Panc1 (cell line): ENCODE data around the gene MTFP1. TPM values are rescaled to one million over a fixed set of nuclear protein-coding genes. Genes with fewer than 3 reads are reported as not detected.
"Not testable (repeated sequence)": the region's sequence is repeated elsewhere in the genome, so short reads cannot be mapped to it uniquely, and the experiment has no call there.

Experiments used
- ATAC-seq: fragments of 200-7000 bp; cut with Tn5 transposase; 2 replicates; pipeline ENCODE4 v1.9.1; 2020; ENCODE audit warnings: mild to moderate bottlenecking, moderate library complexity
- BruUV-seq: library from RNA; stranded (reverse); fragments of 400-500 nt; replicated peaks from 2 replicates; lab custom pipeline; 2021; lab: Mats Ljungman, UMichigan
- CTCF ChIA-PET: fragments of 300-600 bp; sonication (Branson Sonifier 250); formaldehyde crosslinking; loops from one replicate; lab custom pipeline; 2022; ENCODE audit warnings: antibody characterized with exemption; lab: Charles Lee
- POLR2A ChIA-PET: fragments of 300-600 bp; sonication (Branson Sonifier 250); formaldehyde crosslinking; loops from one replicate; lab custom pipeline; 2022; ENCODE audit warnings: antibody characterized with exemption; lab: Charles Lee
- DNase-seq: peaks from one replicate; pipeline ENCODE4 v3.0.0-alpha.2; 2010; ENCODE audit warnings: low read depth, low spot score
- H3K27ac ChIP-seq: 2 replicates; pipeline ENCODE4 v1.5.1; 2011; ENCODE audit warnings: mild to moderate bottlenecking, low read length, inconsistent platforms
- H3K27me3 ChIP-seq: fragments of 200-500 bp; sonication (Bioruptor generic); 2 replicates; pipeline ENCODE4 v1.6.0; 2014; ENCODE audit warnings: low read length, inconsistent platforms; ENCODE audit not compliant: control insufficient read depth, insufficient read depth
- H3K36me3 ChIP-seq: fragments of 200-500 bp; sonication (Bioruptor generic); 2 replicates; pipeline ENCODE4 v1.5.1; 2014; ENCODE audit warnings: inconsistent platforms, mild to moderate bottlenecking, low read length, moderate library complexity; ENCODE audit not compliant: control insufficient read depth, insufficient read depth
- H3K4me1 ChIP-seq: 2 replicates; pipeline ENCODE4 v1.5.1; 2011; ENCODE audit warnings: inconsistent platforms, mild to moderate bottlenecking, low read length, moderate library complexity; ENCODE audit not compliant: control insufficient read depth, insufficient read depth
- H3K4me3 ChIP-seq, 2 experiments: 2 replicates each; pipeline ENCODE4 v1.5.1; 2011 to 2012; ENCODE audit warnings: low read depth in 2 of 2, low read length in 2 of 2, mild to moderate bottlenecking in 2 of 2, inconsistent platforms in 1 of 2, moderate library complexity in 1 of 2
- H3K9me3 ChIP-seq: fragments of 200-500 bp; sonication (Bioruptor generic); 2 replicates; pipeline ENCODE4 v1.5.1; 2014; ENCODE audit warnings: low read depth, mild to moderate bottlenecking, inconsistent platforms, low read length, moderate library complexity; ENCODE audit not compliant: control insufficient read depth, insufficient read depth
- POLR2AphosphoS5 ChIP-seq: IDR thresholded peaks from 2 replicates; pipeline ENCODE4 v1.6.1; 2012; ENCODE audit warnings: mild to moderate bottlenecking, low read depth, low read length, moderate library complexity
- REST ChIP-seq, 2 experiments: IDR thresholded peaks; 2 replicates each; pipeline ENCODE4 v1.6.1; 2011 to 2012; ENCODE audit warnings: low read depth in 2 of 2, control low read depth in 1 of 2, low read length in 1 of 2, mild to moderate bottlenecking in 1 of 2, moderate library complexity in 1 of 2; ENCODE audit not compliant: insufficient read depth in 1 of 2
- SIN3A ChIP-seq: IDR thresholded peaks from 2 replicates; pipeline ENCODE4 v1.6.1; 2012; ENCODE audit warnings: low read depth, mild to moderate bottlenecking, low read length, moderate library complexity, borderline replicate concordance; ENCODE audit not compliant: insufficient read depth
- TCF7L2 ChIP-seq: IDR thresholded peaks from 2 replicates; pipeline ENCODE4 v1.6.1; 2011; ENCODE audit warnings: mild to moderate bottlenecking, low read depth, low read length, inconsistent platforms
- in situ Hi-C: cut with HindIII; loops from 2 replicates; pipeline ENCODE4 v1.10.0; 2016; ENCODE audit warnings: low sequenced_read_pairs, low pct_unique_long_range_greater_than_20kb
- intact Hi-C: fragments of 100-400 bp; cut with micrococcal nuclease; formaldehyde crosslinking; loops from one replicate; pipeline ENCODE4 v1.10.0; 2022; ENCODE audit not compliant: unreplicated experiment
- total RNA-seq: library from RNA; stranded (reverse); gene quantifications from one replicate; pipeline ENCODE4 v1.2.1, GENCODE V29; 2021; ENCODE audit not compliant: unreplicated experiment
- TF ChIP-seq, protein P1 (sequence below): fragments of 450-650 bp; IDR thresholded peaks from 2 replicates; pipeline ENCODE4 v1.5.1; 2017; ENCODE audit warnings: mild to moderate bottlenecking

Gene MTFP1
- total RNA-seq, 1 experiment from 2014 or later, result 21.5 TPM

- intact Hi-C loops (no loop called here), in situ Hi-C loops (no loop called here)
- ChIA-PET POLR2A (interaction anchor here (0.6 kb wide), 1 partner anchor 11 kb away, joined by 3 read pairs; no protein-coding TSS in a partner anchor), CTCF (no interaction called here)
- H3K9me3 ChIP-seq, result no peaks in the 10 kb centered on the region
- no peaks in the 10 kb centered on the region for H3K4me1 ChIP-seq
- TF ChIP-seq REST (IDR thresholded peaks at IDR 0.05; ENCODE audit: insufficient read depth in 1 of 2, low read depth in 2 of 2, low read length in 1 of 2) (no peak), SIN3A (no peak), POLR2AphosphoS5 (no peak), TCF7L2 (no peak)
- TF ChIP-seq, protein P1, sequence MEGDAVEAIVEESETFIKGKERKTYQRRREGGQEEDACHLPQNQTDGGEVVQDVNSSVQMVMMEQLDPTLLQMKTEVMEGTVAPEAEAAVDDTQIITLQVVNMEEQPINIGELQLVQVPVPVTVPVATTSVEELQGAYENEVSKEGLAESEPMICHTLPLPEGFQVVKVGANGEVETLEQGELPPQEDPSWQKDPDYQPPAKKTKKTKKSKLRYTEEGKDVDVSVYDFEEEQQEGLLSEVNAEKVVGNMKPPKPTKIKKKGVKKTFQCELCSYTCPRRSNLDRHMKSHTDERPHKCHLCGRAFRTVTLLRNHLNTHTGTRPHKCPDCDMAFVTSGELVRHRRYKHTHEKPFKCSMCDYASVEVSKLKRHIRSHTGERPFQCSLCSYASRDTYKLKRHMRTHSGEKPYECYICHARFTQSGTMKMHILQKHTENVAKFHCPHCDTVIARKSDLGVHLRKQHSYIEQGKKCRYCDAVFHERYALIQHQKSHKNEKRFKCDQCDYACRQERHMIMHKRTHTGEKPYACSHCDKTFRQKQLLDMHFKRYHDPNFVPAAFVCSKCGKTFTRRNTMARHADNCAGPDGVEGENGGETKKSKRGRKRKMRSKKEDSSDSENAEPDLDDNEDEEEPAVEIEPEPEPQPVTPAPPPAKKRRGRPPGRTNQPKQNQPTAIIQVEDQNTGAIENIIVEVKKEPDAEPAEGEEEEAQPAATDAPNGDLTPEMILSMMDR, result no peak
- H3K4me3 ChIP-seq, result no peak overlapping the region
- no TSS peak for BruUV-seq
- no peaks in the 10 kb centered on the region for H3K27me3 ChIP-seq
- no peak overlapping the region for H3K27ac ChIP-seq
- DNase-seq (no peak), ATAC-seq (no peak)
- no peaks in the 10 kb centered on the region for H3K36me3 ChIP-seq
Observed at GRCh38 chr22:30460147-30460546, 34.6 kb downstream of the MTFP1 start.

- BruUV-seq, H3K27me3 ChIP-seq, in situ Hi-C loops, POLR2A ChIA-PET, CTCF ChIA-PET, ATAC-seq, H3K27ac ChIP-seq, H3K4me1 ChIP-seq, H3K4me3 ChIP-seq, H3K36me3 ChIP-seq, DNase-seq, intact Hi-C loops, H3K9me3 ChIP-seq: not testable (repeated sequence)
Observed at GRCh38 chr22:30460555-30460954, 35.0 kb downstream of the MTFP1 start.

- H3K36me3 ChIP-seq, result no peaks in the 10 kb centered on the region
- in situ Hi-C loops (no loop called here), intact Hi-C loops (no loop called here)
- no peak overlapping the region for H3K4me3 ChIP-seq
- no TSS peak for BruUV-seq
- ChIA-PET POLR2A (no interaction called here), CTCF (no interaction called here)
- DNase-seq, result no peak
- H3K27ac ChIP-seq, result no peak overlapping the region
- H3K27me3 ChIP-seq, result no peaks in the 10 kb centered on the region; the same call in 1 of the 2 replicates
- H3K4me1 ChIP-seq, result no peaks in the 10 kb centered on the region
- no peak for TF ChIP-seq REST (IDR thresholded peaks at IDR 0.05; ENCODE audit: insufficient read depth in 1 of 2, low read depth in 2 of 2, low read length in 1 of 2)
- TF ChIP-seq, protein P1, result no peak
- TF ChIP-seq POLR2AphosphoS5, result no peak
- no peak for TF ChIP-seq SIN3A
- no peak for TF ChIP-seq TCF7L2
- H3K9me3 ChIP-seq, result no peaks in the 10 kb centered on the region
- ATAC-seq, result no peak
Observed at GRCh38 chr22:30469165-30469564, 43.6 kb downstream of the MTFP1 start.
